GM19193 (cell line): ENCODE data around the gene PFKM.

Experiments
- POLR2A ChIP-seq: IDR thresholded peaks from 4 replicates; pipeline ENCODE4 v1.6.1; 2011; ENCODE audit not compliant: insufficient read depth, insufficient read length; ENCODE audit errors: extremely low read depth

PFKM gene

DNA sequence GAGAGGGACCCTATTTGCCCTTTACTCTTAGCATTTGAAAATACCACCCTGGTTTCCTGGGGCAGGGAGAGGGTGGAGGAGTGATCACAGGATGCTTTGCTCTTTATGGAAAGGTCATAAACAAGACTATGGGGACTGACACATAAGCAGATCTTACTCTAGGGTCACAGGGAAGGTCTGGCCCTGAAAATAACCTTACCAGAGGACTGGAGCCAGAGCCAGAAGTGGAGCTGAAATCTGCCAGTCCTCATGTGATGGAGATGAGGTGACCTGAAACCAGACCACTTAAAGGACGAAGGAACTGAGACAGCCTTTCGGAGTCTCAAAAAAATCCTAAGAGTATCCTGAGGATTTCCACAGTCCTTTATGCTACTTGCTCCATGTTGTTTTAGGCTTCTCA is 12.4 kb downstream of the PFKM start:
- no peak for TF ChIP-seq POLR2A

DNA sequence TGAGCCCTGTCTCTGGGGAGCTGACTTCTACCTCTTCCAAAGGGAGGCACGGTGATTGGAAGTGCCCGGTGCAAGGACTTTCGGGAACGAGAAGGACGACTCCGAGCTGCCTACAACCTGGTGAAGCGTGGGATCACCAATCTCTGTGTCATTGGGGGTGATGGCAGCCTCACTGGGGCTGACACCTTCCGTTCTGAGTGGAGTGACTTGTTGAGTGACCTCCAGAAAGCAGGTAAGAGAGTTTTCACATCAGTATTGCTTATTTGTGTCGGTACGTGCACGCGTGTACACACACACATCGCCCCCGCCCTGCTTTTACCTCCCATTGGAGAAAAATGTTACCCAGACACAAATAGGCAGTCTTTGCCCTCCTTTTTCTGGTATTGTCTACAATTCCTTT is 13.7 kb downstream of the PFKM start:
- TF ChIP-seq POLR2A = no peak

DNA sequence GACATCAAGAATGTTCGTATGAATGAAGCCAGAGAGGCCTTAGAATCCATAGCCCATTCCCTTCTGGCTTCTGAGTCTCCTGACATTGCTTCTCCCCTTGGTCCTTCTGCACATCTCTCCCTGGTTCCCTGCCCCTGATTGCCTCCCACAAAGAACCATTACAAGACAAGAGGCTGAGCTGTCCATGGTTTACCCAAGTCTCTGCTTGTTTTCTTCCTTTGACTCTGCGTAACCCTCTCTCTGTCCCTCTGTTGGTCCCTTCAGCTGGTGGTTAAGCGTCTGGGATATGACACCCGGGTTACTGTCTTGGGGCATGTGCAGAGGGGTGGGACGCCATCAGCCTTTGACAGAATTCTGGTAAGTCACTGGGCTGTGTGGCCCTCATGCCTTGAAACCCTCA is 15.9 kb downstream of the PFKM start:
- TF ChIP-seq POLR2A = no peak

DNA sequence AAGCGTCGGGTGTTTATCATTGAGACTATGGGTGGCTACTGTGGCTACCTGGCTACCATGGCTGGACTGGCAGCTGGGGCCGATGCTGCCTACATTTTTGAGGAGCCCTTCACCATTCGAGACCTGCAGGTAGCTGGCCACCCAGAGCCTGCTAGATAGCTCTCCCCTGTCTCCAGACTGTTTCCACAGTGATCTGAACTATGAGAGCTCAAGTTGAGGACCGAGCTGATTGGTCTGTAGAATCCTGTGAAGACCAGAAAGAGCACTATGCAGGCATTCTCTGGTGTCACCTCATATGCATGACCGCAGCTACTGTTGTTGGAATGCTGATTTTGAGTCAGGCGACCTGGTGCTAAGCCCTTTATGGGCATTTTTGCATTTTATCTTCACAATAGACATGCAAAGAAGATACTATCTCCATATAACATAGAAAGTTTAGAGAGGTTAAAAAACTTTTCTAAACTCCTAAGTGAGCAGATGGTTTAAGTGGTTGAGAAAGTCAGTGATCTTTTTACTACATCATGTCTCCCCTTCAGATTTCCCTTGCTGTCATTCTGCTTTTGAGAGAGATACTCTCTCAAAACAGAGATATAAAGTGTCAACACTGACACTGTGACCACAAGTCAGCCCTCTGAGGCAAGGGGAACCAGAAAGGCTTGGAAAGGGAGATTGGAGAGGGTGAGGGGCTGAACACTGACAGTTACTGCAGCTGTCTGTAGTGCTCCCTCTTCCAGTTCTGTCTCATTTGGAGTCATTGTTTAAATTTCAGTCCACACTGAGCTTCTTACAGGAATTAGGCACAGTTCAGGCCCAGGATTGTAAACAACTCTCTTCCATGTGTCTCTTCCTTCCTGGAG is 23.9 kb downstream of the PFKM start:
- TF ChIP-seq POLR2A = no peak

DNA sequence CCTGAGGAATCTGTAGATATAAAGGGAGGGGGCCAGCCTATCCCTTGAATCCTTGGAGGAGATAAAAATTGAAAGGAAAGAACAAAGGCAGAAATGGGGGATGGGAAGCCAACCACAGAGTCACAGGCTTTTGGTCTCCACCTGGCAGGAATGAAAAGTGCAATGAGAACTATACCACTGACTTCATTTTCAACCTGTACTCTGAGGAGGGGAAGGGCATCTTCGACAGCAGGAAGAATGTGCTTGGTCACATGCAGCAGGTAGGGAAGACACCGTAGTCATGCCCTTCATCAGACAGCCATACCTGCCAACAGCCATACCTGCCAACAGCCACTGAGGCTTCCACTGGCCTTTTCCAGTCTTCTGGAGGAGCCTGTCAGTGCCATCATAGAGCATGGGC is 24.7 kb downstream of the PFKM start:
- TF ChIP-seq POLR2A = no peak

DNA sequence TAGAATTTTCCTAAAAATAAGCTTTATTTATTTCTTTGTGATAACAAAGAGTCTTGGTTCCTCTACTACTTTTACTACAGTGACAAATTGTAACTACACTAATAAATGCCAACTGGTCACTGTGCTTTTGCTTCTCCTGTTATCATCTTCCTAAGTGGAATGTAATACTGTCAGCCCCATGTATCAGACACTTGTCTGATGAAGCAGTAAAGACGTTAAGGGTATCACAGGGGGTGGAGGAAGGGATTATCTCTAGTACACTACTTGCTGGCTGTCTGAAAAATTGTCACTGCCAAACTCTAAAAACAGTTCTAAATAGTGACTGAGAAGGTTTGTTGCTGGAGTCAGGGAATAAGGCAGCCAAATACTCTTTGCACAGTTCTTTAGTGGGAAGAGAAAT is 26.8 kb downstream of the PFKM start:
- TF ChIP-seq POLR2A = no peak

DNA sequence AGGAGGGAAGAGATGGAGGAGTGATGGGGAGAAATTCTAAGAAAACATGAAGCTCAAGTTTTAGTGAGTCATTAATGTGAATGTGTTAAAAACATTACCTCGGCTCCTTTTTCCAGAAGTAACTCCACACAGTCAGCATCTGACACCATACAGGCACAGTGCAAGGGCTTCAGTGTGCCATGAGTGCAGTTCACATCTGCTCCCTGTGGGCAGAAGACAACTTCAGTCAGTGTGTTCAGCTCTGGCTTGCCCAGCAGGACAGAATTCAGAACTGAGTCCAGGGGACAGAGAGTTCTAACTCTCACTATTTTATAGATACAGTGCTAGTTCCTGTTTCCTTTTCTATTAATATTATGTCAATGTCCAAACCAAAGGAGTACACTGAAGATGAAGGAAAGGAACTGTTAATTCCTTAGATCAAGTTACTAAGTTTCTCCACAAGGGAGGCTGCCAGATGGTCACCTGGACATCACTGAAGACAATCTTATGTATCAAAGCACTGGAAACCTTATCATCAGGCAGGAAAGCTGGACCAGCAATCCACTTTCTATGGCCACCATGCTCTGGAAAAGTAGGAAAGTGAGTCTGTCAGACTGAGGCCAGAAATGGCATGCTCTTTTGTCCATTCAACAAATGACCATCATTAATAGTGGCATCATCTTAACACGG is 32.1 kb downstream of the PFKM start:
- TF ChIP-seq POLR2A = no peak

DNA sequence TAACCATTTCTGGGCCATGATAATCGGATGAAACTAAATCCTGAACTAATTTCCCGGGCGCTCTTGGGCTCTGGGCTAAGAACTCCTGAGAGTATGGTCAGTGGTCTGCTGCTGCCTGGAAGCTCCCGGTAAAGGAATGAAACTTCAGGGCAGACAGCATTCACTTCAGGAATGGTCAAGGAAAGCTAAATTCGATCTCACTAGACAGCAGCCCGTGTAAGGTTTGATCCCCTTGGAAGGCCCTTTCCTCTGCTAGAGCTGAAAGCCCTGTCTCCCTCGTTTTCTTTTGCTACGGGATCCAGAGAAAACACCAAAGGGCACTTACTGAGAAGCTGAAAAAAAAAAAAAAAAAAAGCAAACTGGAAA is 37.5 kb downstream of the PFKM start:
- TF ChIP-seq POLR2A = no peak

DNA sequence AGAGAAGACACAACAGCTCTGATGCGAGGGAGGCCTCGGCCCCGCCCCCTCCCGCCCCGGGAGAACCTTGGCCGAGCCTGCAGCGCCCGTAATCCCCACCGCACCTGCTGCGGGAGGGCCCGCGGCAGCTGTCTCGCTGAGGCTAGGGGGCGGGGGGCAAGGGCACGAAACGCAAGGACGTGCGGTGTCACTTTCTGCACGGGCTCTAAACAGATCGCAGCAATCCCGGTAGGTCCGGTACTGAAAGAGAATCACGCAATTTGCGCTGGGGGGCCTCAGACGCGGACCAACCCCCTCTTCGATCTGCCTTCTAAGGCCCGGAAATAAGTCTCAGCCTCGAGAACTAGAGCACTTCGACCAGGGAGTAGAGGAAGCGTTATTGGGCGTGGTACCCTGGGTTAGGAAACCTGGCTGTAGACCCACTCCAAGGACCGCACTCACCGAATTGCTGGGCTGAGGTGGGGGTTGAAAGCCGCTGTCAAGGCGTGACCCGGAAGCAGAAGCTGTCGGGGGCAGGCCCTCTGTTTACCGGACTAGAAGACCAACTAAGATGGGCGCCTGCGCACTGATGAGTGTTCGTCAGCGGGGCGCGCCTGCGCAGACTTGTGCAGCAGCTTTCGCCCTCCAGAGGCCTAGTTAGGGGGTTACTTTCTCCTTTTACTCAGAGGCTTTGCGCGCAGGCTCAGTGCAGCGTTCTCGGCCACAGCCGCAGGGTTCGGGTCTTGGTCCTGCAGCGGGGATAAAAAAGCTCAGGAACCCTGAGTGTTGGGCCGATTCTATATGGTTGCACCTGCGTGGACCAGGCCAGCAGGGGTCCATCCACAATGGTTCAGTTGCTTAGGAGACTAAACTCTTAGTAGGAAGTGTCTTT is 38.1 kb downstream of the PFKM start, which contains the start of gene ASB8:
Gene ASB8 (minus strand): TSS at position 498 of the 871 bp plus-strand sequence. CDS start 4,019 bp downstream, outside the sequence.
- TF ChIP-seq POLR2A = peak; percentile 80

DNA sequence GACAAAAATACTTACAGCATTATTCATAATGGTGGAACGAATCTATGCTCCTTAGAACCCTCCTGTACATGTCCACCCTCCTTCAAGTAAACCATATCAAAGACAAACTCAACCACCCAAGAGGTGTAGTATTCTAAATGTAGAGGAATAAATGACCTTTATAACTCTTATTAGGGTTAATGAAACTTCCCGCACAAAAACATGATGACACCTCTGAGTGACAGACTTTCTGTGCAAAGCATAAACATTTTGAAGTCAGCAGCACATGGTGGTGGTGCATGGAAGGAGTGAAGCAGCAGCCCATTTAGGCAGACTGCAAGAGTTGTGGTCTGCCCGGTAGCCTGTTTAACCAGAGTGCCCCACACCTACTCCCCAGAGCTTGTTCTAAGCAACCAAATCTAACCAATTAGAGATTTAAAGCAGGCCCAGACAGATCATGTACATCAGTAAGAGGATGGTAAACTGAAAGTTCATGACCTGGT is 38.8 kb downstream of the PFKM start:
- no peak for TF ChIP-seq POLR2A

DNA sequence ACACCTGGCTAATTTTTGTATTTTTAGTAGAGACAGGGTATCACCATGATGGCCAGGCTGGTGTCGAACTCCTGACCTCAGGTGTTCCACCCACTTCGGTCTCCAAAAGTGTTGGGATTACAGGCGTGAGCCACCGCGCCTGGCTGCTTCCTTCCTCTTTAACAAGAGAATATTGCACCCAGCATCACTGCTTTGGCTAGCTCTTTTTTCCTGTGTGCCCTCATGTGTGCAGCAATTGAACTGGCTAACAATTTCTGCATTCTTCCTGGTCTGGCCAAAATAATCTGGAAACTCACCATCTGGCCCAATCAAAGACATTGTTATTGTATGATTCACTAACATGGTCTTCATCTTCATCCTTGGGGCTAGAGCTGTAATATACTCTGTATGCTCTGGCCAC is 40.9 kb downstream of the PFKM start:
- no peak for TF ChIP-seq POLR2A

DNA sequence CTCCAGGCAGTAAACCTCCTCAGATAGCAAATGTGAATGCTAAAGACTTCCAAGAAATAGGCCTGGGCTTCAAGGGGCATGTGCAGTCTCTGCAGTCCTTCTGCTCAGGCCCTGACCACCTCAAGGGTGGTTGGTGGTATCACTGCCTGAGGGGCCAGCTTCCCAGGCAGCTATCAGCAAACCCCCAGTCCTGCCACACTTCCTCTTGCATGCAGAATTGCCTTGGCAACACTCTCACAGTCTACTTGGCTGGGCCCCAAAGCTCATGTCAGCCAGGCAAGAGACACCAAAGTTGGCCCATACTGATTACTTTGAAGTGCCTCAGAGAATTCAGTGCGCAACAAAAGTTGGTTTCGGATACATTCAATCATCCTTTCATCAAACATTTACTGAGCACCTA is 41.6 kb downstream of the PFKM start:
- TF ChIP-seq POLR2A = no peak

DNA sequence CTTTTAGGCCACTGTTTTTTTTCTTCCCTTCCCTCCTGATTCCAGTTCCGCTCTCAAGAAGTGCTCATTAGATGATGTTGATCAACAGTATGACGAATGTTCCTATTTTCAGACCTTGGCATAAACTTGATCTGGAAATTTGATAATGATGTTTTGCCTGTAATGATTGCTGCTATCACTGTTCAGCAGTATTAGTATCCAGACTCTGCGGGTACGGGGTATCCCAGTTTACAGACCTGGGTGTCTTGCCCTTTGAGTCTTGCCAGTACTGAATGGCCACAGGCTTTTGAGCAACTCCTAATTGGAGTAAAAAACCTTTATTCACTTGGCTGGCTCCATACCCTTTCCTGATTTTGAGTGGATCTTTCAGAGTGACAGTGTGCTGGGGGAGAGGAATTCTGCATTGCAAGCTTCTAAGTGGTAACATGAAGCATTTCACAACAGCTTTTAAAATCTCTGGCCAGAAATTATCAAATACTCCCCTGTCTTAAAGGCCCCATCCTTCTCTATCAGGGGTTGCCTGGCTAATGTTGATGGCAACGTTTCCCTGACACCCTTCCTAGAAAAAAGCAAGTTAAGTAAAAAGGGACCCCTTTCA is 44.1 kb downstream of the PFKM start:
- no peak for TF ChIP-seq POLR2A

DNA sequence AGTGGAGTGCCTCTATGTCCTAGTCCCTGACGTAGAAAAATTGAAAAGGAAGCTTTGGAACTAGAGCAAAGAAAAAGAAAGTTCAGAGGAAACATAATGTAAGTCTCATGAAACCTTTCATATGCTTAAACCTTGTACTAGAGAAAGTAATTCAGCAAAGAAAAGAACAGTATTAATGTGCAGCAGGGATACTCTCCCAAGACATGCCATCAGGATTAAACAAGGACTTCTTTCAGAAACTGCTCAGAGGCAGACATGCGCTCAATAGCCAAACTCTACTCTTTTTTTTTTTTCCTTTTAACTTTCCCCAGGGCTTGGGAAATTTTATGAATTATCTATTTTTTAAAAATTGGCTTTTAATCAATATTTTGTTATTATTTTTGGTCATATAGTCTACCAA is 45.3 kb downstream of the PFKM start:
- TF ChIP-seq POLR2A = no peak
